ENCODE results near the gene CCL15. TPM values are rescaled to one million over a fixed set of nuclear protein-coding genes. Genes with fewer than 3 reads are reported as not detected.

The CCL15 gene
- total and polyA plus RNA-seq, 2 donors (not counting 3 experiments of a cell fraction or from before 2014, with no cell fraction given), result not detected

DNA sequence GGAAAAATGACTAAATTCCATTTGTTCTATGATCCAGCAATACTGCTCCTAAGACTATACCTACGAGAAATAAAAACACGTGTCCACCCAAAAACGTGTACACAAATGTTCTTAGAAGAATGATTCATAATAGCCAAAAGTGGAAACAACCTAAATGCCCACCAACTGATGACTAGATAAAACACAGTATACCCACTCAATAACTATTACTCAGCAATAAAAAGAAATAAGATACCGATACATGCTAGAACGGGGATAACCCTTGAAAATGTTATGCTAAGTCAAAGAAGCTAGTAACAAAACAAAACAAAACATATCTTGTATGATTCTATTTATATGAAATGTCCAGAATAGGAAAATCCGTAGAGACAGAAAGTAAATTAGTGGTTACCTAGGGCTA lies 37.7 kb downstream of the CCL15 start:
- Histone ChIP-seq H2AFZ (ENCODE audit: low read depth, low read length) (no peak overlapping the region), H3K4me3 (replicated peaks in 1 of 3; ENCODE audit: insufficient read depth in 1 of 3, low read depth in 1 of 3, low read length in 3 of 3) (no peak overlapping the region), H3K27me3 (ENCODE audit: control insufficient read depth in 2 of 2, insufficient read depth in 2 of 2, low read length in 2 of 2) (peaks cover 1 to 14% of the 10 kb centered on the region in 2 experiments), H3K4me2 (ENCODE audit: insufficient read depth, low read length) (no peak overlapping the region), H3K79me2 (ENCODE audit: control insufficient read depth, insufficient read depth, low read length) (no peaks in the 10 kb centered on the region), H3K36me3 (ENCODE audit: control insufficient read depth in 2 of 2, extremely low read depth in 1 of 2, insufficient read depth in 2 of 2, low read length in 2 of 2) (no peaks in the 10 kb centered on the region), H3K9ac (replicated peaks; ENCODE audit: extremely low read depth, insufficient read depth, low read length) (no peak overlapping the region), H3K27ac (ENCODE audit: insufficient read depth, low read depth, low read length) (no peak overlapping the region), H3K9me1 (replicated peaks; ENCODE audit: control insufficient read depth, extremely low read depth, insufficient read depth, low read length) (no peaks in the 10 kb centered on the region), H3K4me1 (ENCODE audit: control insufficient read depth, extremely low read depth, insufficient read depth, low read length) (no peaks in the 10 kb centered on the region), H3K9me3 (replicated peaks; ENCODE audit: control insufficient read depth, insufficient read depth, low read length) (no peaks in the 10 kb centered on the region), H4K20me1 (replicated peaks; ENCODE audit: control insufficient read depth, extremely low read depth, insufficient read depth, low read length) (no peaks in the 10 kb centered on the region)
- intact Hi-C loops (cut with micrococcal nuclease) (no loop called here), dilution Hi-C loops (cut with MboI; ENCODE audit: extremely low pct_ligation_motif_present, low sequenced_read_pairs) (no loop called here)
- ChIA-PET CTCF (interaction anchor here (0.7 to 1.5 kb wide), 4 partner anchors 9 to 109 kb away, joined by 3 to 5 read pairs (median 4); no protein-coding TSS in a partner anchor), POLR2A (no interaction called here)
- TF ChIP-seq POLR2A (IDR thresholded peaks at IDR 0.05; ENCODE audit: low read depth, low read length) (no peak), MYC (IDR thresholded peaks at IDR 0.05; ENCODE audit: low read depth, low read length) (no peak), JUN (IDR thresholded peaks at IDR 0.05; ENCODE audit: borderline replicate concordance, insufficient read depth, insufficient read length, low read depth) (no peak), POLR2AphosphoS5 (IDR thresholded peaks at IDR 0.05; ENCODE audit: insufficient read depth, low read depth, low read length) (no peak), EZH2 (IDR thresholded peaks at IDR 0.05; ENCODE audit: borderline replicate concordance, low read depth, low read length, severe bottlenecking) (no peak), CTCF (IDR thresholded peaks at IDR 0.05; ENCODE audit: extremely low read depth in 1 of 2, insufficient read depth in 1 of 2, low read depth in 1 of 2, low read length in 2 of 2) (no peak), FOS (IDR thresholded peaks at IDR 0.05; ENCODE audit: borderline replicate concordance, insufficient read depth, low read length) (no peak), GATA2 (IDR thresholded peaks at IDR 0.05; ENCODE audit: insufficient read depth, insufficient read length, low read depth, low read length) (no peak)
- TF ChIP-seq, protein P1, sequence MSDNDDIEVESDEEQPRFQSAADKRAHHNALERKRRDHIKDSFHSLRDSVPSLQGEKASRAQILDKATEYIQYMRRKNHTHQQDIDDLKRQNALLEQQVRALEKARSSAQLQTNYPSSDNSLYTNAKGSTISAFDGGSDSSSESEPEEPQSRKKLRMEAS (IDR thresholded peaks at IDR 0.05; ENCODE audit: insufficient read depth, insufficient read length), result no peak
- no TSS peak for BruUV-seq (replicated peaks)
- DNase-seq (ENCODE audit: low read depth, low spot score) (no peak), FAIRE-seq (no peak)

All from endothelial cell of umbilical vein (primary cell).